GM12864 (cell line): ENCODE results near the gene MT1A.

Source experiments
- DNase-seq: peaks from one replicate; pipeline ENCODE4 v3.0.0-alpha.2; 2011; ENCODE audit warnings: low read depth
- H3K4me3 ChIP-seq: 2 replicates; pipeline ENCODE4 v1.5.1; 2011; ENCODE audit warnings: mild to moderate bottlenecking, low read depth, low read length, control low read depth
- CTCF ChIP-seq: IDR thresholded peaks from 2 replicates; pipeline ENCODE4 v1.5.1; 2011; ENCODE audit warnings: low read depth, mild to moderate bottlenecking, moderate library complexity, low read length, control low read depth, inconsistent platforms; ENCODE audit errors: missing control alignments

Gene MT1A

DNA sequence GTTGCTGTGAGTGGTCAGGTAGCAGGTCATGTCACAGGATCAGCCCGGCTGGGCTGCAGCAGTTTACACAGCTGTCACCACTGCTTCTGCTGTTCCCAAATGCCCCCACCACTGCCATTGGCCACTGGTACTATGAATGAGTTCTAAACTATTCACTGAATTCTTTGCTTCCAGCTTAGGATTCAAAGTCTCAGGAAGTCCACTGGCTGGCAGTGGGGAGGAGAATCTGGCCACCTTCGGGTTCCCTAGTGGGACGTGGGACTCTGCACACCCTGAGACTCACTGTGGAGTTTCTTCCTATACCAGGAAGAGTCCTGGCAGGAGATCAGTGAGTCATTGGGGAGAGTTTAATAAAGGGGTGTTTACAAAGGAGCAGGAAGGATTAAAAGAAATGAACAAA is 50.7 kb downstream of the MT1A start:
- no peak for DNase-seq
- H3K4me3 ChIP-seq, result no peak overlapping the region
- TF ChIP-seq CTCF, result no peak
